ENCODE results near the gene FAM20A.
"Not testable (repeated sequence)": the region's sequence is repeated elsewhere in the genome, so short reads cannot be mapped to it uniquely, and the experiment has no call there.

FAM20A gene

GRCh38 chr17:68587847-68588246, 13.3 kb downstream of the FAM20A start:
- no peak for DNase-seq

- DNase-seq = no peak
Measured at GRCh38 chr17:68587026-68587425, 14.1 kb downstream of the FAM20A start.

GRCh38 chr17:68585643-68586042, 15.5 kb downstream of the FAM20A start:
- DNase-seq = no peak

GRCh38 chr17:68584581-68585303, 16.4 kb downstream of the FAM20A start:
- DNase-seq = no peak

- not testable (repeated sequence) for DNase-seq
Measured at GRCh38 chr17:68582867-68583266, 18.3 kb downstream of the FAM20A start.

GRCh38 chr17:68581863-68582645, 19.1 kb downstream of the FAM20A start:
- no peak for DNase-seq

- no peak for DNase-seq
Measured at GRCh38 chr17:68580236-68580770, 20.9 kb downstream of the FAM20A start.

GRCh38 chr17:68579194-68579927, 21.8 kb downstream of the FAM20A start:
- no peak for DNase-seq

GRCh38 chr17:68578236-68578635, 22.9 kb downstream of the FAM20A start:
- DNase-seq = no peak

GRCh38 chr17:68577497-68577821, 23.7 kb downstream of the FAM20A start:
- DNase-seq = no peak

GRCh38 chr17:68576811-68577496, 24.2 kb downstream of the FAM20A start:
- DNase-seq = no peak

- no peak for DNase-seq
Measured at GRCh38 chr17:68576137-68576536, 25.0 kb downstream of the FAM20A start.

GRCh38 chr17:68573338-68573737, 27.8 kb downstream of the FAM20A start:
- DNase-seq = no peak

GRCh38 chr17:68572138-68572842, 28.9 kb downstream of the FAM20A start:
- DNase-seq = no peak

- no peak for DNase-seq
Measured at GRCh38 chr17:68570526-68570925, 30.6 kb downstream of the FAM20A start.

- no peak for DNase-seq
Measured at GRCh38 chr17:68569346-68569745, 31.8 kb downstream of the FAM20A start.

- no peak for DNase-seq
Measured at GRCh38 chr17:68568581-68568980, 32.6 kb downstream of the FAM20A start.

GRCh38 chr17:68567581-68567980, 33.6 kb downstream of the FAM20A start:
- DNase-seq = no peak

- no peak for DNase-seq
Measured at GRCh38 chr17:68567035-68567434, 34.1 kb downstream of the FAM20A start.

- DNase-seq = no peak
Measured at GRCh38 chr17:68566442-68566738, 34.8 kb downstream of the FAM20A start.

GRCh38 chr17:68565661-68566441, 35.3 kb downstream of the FAM20A start:
- DNase-seq = no peak

All from activated CD4-positive, CD25-positive, alpha-beta regulatory T cell treated with anti-CD3 and anti-CD28 coated beads, Interleukin-2, amount 50 U/mL, for 72 hours (primary cell).